ENCODE data around the gene TIAM2. TPM values are rescaled to one million over a fixed set of nuclear protein-coding genes. Genes with fewer than 3 reads are reported as not detected.
A peak's percentile ranks its signal among the peaks of the same experiment; 100 is the strongest.

TIAM2 gene
- total RNA-seq, 1 donor from 2014 or later = 3.7 TPM

- no peaks in the 10 kb centered on the region for H3K9me3 ChIP-seq
- no peaks in the 10 kb centered on the region for H3K36me3 ChIP-seq
- H3K27me3 ChIP-seq = no peaks in the 10 kb centered on the region
- DNase-seq (ENCODE audit: low spot score in 2 of 2) = no peak
- intact Hi-C loops (cut with DNase I) = no loop called here
- H3K4me1 ChIP-seq = no peaks in the 10 kb centered on the region
- no peak for TF ChIP-seq CTCF (IDR thresholded peaks at IDR 0.05)
- no peak overlapping the region for H3K4me3 ChIP-seq
- no peak overlapping the region for H3K27ac ChIP-seq
Measured at GRCh38 chr6:155132617-155133016, 137.5 kb downstream of the TIAM2 start.

- intact Hi-C loops (cut with DNase I) = loop anchor here (10.0 kb wide), 1 partner anchor 146 kb away; the partner anchor contains the start of gene TIAM2
- H3K27me3 ChIP-seq = no peaks in the 10 kb centered on the region
- no peak overlapping the region for H3K27ac ChIP-seq
- TF ChIP-seq CTCF (IDR thresholded peaks at IDR 0.05) = no peak
- peaks cover 2 to 10% of the 10 kb centered on the region in 2 donors for H3K4me1 ChIP-seq
- DNase-seq (ENCODE audit: low spot score in 2 of 2) = no peak
- H3K9me3 ChIP-seq = no peaks in the 10 kb centered on the region
- peaks cover 0 to 3% of the 10 kb centered on the region in 2 donors for H3K36me3 ChIP-seq
- H3K4me3 ChIP-seq = no peak overlapping the region
Measured at GRCh38 chr6:155141002-155141401, 145.9 kb downstream of the TIAM2 start.

- Histone ChIP-seq H3K27ac (no peak overlapping the region), H3K36me3 (peaks cover 0 to 3% of the 10 kb centered on the region in 2 donors), H3K4me3 (no peak overlapping the region), H3K4me1 (peaks cover 2 to 10% of the 10 kb centered on the region in 2 donors), H3K9me3 (no peaks in the 10 kb centered on the region), H3K27me3 (no peaks in the 10 kb centered on the region)
- intact Hi-C loops (cut with DNase I) = loop anchor here (10.0 kb wide), 1 partner anchor 147 kb away; the partner anchor contains the start of gene TIAM2
- TF ChIP-seq CTCF (IDR thresholded peaks at IDR 0.05) = no peak
- no peak for DNase-seq (ENCODE audit: low spot score in 2 of 2)
Measured at GRCh38 chr6:155141512-155141911, 146.4 kb downstream of the TIAM2 start.

GRCh38 chr6:155142168-155143028 lies 147.3 kb downstream of the TIAM2 start:
- no peak for TF ChIP-seq CTCF (IDR thresholded peaks at IDR 0.05)
- DNase-seq (ENCODE audit: low spot score in 2 of 2) = no peak
- Histone ChIP-seq H3K4me1 (peaks cover 2 to 10% of the 10 kb centered on the region in 2 donors), H3K27ac (peak overlapping the region; percentile 53 to 69), H3K27me3 (no peaks in the 10 kb centered on the region), H3K36me3 (peaks cover 0 to 3% of the 10 kb centered on the region in 2 donors), H3K9me3 (no peaks in the 10 kb centered on the region), H3K4me3 (peak overlapping the region; percentile 36 to 58)
- intact Hi-C loops (cut with DNase I) = loop anchor here (10.0 kb wide), 1 partner anchor 148 kb away; the partner anchor contains the start of gene TIAM2

GRCh38 chr6:155143029-155143577 lies 148.0 kb downstream of the TIAM2 start:
- H3K27me3 ChIP-seq = no peaks in the 10 kb centered on the region
- no peaks in the 10 kb centered on the region for H3K9me3 ChIP-seq
- peak overlapping the region; percentile 36 to 58 for H3K4me3 ChIP-seq
- no peaks in the 10 kb centered on the region for H3K36me3 ChIP-seq
- H3K27ac ChIP-seq = peak overlapping the region; percentile 53 to 69
- DNase-seq (ENCODE audit: low spot score in 2 of 2) = no peak
- H3K4me1 ChIP-seq = peaks cover 2 to 10% of the 10 kb centered on the region in 2 donors
- intact Hi-C loops (cut with DNase I) = loop anchor here (10.0 kb wide), 1 partner anchor 148 kb away; the partner anchor contains the start of gene TIAM2
- TF ChIP-seq CTCF (IDR thresholded peaks at IDR 0.05) = no peak

Data from ascending aorta (tissue), 2 donors.